Measurements from ENCODE around the gene KLHL11. TPM values are rescaled to one million over a fixed set of nuclear protein-coding genes. Genes with fewer than 3 reads are reported as not detected.
"Not testable (repeated sequence)": the region's sequence is repeated elsewhere in the genome, so short reads cannot be mapped to it uniquely, and the experiment has no call there.

The KLHL11 gene
- total and polyA plus RNA-seq, 4 donors = 0.68 to 12.6 (median 7.1) TPM

DNA sequence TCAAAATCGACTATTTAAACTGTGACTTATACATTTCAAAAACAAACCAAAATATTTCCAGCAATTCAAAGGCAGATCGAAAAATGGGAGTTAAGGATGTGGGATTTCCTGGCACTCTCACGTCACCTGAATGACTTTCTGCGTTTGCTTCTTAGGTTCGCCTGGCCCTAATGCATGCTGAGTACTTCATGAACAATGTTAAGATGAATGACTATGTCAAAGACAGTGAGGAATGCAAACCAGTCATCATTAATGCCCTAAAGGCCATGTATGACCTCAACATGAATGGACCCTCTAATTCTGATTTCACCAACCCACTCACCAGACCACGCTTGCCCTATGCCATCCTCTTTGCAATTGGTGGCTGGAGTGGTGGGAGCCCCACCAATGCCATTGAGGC is 20.3 kb downstream of the KLHL11 start:
- no peaks in the 10 kb centered on the region for H3K9me3 ChIP-seq (ENCODE audit: control insufficient read depth in 4 of 4, low read length in 3 of 4)
- H3K4me3 ChIP-seq (ENCODE audit: low read depth in 1 of 3, low read length in 3 of 3) = no peak overlapping the region
- DNase-seq (ENCODE audit: low spot score) = no peak
- TF ChIP-seq RXRA (IDR thresholded peaks at IDR 0.05) (no peak), EGR1 (IDR thresholded peaks at IDR 0.05; ENCODE audit: low read depth in 2 of 2) (no peak), GABPA (IDR thresholded peaks at IDR 0.05 in 1 of 2, conservative IDR thresholded peaks at IDR 0.05 in 1 of 2) (no peak), RAD21 (IDR thresholded peaks at IDR 0.05) (no peak), FOXA2 (IDR thresholded peaks at IDR 0.05) (no peak), NR2F2 (IDR thresholded peaks at IDR 0.05) (no peak), YY1 (IDR thresholded peaks at IDR 0.05) (no peak), HNF4G (IDR thresholded peaks at IDR 0.05) (no peak), FOXA1 (IDR thresholded peaks at IDR 0.05) (no peak), JUND (IDR thresholded peaks at IDR 0.05) (no peak), SP1 (IDR thresholded peaks at IDR 0.05) (no peak), HNF4A (conservative IDR thresholded peaks at IDR 0.05) (no peak)
- TF ChIP-seq, protein P1, sequence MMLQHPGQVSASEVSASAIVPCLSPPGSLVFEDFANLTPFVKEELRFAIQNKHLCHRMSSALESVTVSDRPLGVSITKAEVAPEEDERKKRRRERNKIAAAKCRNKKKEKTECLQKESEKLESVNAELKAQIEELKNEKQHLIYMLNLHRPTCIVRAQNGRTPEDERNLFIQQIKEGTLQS (IDR thresholded peaks at IDR 0.05) = no peak
- TF ChIP-seq, protein P2, sequence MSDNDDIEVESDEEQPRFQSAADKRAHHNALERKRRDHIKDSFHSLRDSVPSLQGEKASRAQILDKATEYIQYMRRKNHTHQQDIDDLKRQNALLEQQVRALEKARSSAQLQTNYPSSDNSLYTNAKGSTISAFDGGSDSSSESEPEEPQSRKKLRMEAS (IDR thresholded peaks at IDR 0.05) = no peak
- TF ChIP-seq, protein P3, sequence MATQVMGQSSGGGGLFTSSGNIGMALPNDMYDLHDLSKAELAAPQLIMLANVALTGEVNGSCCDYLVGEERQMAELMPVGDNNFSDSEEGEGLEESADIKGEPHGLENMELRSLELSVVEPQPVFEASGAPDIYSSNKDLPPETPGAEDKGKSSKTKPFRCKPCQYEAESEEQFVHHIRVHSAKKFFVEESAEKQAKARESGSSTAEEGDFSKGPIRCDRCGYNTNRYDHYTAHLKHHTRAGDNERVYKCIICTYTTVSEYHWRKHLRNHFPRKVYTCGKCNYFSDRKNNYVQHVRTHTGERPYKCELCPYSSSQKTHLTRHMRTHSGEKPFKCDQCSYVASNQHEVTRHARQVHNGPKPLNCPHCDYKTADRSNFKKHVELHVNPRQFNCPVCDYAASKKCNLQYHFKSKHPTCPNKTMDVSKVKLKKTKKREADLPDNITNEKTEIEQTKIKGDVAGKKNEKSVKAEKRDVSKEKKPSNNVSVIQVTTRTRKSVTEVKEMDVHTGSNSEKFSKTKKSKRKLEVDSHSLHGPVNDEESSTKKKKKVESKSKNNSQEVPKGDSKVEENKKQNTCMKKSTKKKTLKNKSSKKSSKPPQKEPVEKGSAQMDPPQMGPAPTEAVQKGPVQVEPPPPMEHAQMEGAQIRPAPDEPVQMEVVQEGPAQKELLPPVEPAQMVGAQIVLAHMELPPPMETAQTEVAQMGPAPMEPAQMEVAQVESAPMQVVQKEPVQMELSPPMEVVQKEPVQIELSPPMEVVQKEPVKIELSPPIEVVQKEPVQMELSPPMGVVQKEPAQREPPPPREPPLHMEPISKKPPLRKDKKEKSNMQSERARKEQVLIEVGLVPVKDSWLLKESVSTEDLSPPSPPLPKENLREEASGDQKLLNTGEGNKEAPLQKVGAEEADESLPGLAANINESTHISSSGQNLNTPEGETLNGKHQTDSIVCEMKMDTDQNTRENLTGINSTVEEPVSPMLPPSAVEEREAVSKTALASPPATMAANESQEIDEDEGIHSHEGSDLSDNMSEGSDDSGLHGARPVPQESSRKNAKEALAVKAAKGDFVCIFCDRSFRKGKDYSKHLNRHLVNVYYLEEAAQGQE (IDR thresholded peaks at IDR 0.05) = no peak
- TF ChIP-seq, protein P4, sequence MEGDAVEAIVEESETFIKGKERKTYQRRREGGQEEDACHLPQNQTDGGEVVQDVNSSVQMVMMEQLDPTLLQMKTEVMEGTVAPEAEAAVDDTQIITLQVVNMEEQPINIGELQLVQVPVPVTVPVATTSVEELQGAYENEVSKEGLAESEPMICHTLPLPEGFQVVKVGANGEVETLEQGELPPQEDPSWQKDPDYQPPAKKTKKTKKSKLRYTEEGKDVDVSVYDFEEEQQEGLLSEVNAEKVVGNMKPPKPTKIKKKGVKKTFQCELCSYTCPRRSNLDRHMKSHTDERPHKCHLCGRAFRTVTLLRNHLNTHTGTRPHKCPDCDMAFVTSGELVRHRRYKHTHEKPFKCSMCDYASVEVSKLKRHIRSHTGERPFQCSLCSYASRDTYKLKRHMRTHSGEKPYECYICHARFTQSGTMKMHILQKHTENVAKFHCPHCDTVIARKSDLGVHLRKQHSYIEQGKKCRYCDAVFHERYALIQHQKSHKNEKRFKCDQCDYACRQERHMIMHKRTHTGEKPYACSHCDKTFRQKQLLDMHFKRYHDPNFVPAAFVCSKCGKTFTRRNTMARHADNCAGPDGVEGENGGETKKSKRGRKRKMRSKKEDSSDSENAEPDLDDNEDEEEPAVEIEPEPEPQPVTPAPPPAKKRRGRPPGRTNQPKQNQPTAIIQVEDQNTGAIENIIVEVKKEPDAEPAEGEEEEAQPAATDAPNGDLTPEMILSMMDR (IDR thresholded peaks at IDR 0.05; ENCODE audit: low read depth, low read length, missing input control) = no peak
- TF ChIP-seq, protein P5, sequence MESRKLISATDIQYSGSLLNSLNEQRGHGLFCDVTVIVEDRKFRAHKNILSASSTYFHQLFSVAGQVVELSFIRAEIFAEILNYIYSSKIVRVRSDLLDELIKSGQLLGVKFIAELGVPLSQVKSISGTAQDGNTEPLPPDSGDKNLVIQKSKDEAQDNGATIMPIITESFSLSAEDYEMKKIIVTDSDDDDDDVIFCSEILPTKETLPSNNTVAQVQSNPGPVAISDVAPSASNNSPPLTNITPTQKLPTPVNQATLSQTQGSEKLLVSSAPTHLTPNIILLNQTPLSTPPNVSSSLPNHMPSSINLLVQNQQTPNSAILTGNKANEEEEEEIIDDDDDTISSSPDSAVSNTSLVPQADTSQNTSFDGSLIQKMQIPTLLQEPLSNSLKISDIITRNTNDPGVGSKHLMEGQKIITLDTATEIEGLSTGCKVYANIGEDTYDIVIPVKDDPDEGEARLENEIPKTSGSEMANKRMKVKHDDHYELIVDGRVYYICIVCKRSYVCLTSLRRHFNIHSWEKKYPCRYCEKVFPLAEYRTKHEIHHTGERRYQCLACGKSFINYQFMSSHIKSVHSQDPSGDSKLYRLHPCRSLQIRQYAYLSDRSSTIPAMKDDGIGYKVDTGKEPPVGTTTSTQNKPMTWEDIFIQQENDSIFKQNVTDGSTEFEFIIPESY (IDR thresholded peaks at IDR 0.05) = no peak
- no peaks in the 10 kb centered on the region for H3K27me3 ChIP-seq (ENCODE audit: control insufficient read depth in 4 of 4, insufficient read depth in 4 of 4, low read length in 3 of 4)
- H3K27ac ChIP-seq (ENCODE audit: low read depth in 1 of 2, low read length in 2 of 2) = no peak overlapping the region
- WGBS = 96% methylated on average over 6 of the region's 6 CpGs
- H3K36me3 ChIP-seq (ENCODE audit: control insufficient read depth in 4 of 4, insufficient read depth in 3 of 4, low read depth in 1 of 4, low read length in 3 of 4) = peaks cover 0 to 2% (median 0%) of the 10 kb centered on the region in 4 donors
- H3K9ac ChIP-seq (ENCODE audit: low read depth in 1 of 2, low read length in 2 of 2) = no peak overlapping the region
- no peaks in the 10 kb centered on the region for H3K4me1 ChIP-seq (ENCODE audit: control insufficient read depth in 4 of 4, insufficient read depth in 4 of 4, low read length in 3 of 4)

DNA sequence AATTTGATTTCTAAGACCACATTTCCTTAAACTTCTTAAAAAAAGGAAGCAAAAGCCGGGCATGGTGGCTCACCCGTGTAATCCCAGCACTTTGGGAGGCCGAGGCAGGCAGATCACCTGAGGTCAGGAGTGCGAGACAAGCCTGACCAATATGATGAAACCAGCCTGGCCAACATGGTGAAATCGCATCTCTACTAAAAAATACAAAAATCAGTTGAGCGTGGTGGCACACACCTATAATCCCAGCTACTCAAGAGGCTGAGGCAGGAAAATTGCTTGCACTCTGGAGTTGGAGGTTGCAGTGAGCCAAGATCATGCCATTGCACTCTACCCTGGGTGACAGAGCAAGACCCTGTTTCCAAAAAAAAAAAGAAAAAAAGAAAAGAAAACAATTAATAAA is 24.4 kb downstream of the KLHL11 start:
- H3K36me3 ChIP-seq (ENCODE audit: control insufficient read depth in 4 of 4, insufficient read depth in 3 of 4, low read depth in 1 of 4, low read length in 3 of 4); H3K4me1 ChIP-seq (ENCODE audit: control insufficient read depth in 4 of 4, insufficient read depth in 4 of 4, low read length in 3 of 4); H3K9me3 ChIP-seq (ENCODE audit: control insufficient read depth in 4 of 4, low read length in 3 of 4); H3K4me3 ChIP-seq (ENCODE audit: low read depth in 1 of 3, low read length in 3 of 3); H3K27ac ChIP-seq (ENCODE audit: low read depth in 1 of 2, low read length in 2 of 2); DNase-seq (ENCODE audit: low spot score); H3K9ac ChIP-seq (ENCODE audit: low read depth in 1 of 2, low read length in 2 of 2); H3K27me3 ChIP-seq (ENCODE audit: control insufficient read depth in 4 of 4, insufficient read depth in 4 of 4, low read length in 3 of 4): not testable (repeated sequence)
- WGBS = 92% methylated on average over 6 of the region's 6 CpGs

DNA sequence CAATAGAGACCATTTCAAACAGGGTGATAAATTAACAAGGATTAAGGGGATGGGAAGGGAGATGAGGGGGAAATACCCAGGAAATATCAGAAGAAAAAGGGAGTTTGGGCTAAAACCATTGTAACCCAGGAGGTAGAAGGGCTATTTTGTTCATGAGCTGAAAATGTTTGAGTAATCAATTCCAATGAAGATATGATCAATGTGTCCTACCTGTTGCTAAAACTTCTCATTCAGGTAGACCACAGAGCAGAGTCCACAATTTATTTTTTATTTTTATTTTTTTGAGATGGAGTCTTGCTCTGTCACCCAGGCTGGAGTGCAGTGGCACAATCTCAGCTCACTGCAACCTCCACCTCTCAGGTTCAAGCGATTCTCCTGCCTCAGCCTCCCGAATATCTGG is 25.8 kb downstream of the KLHL11 start:
- H3K4me3 ChIP-seq (ENCODE audit: low read depth in 1 of 3, low read length in 3 of 3); H3K9me3 ChIP-seq (ENCODE audit: control insufficient read depth in 4 of 4, low read length in 3 of 4); DNase-seq (ENCODE audit: low spot score); H3K27ac ChIP-seq (ENCODE audit: low read depth in 1 of 2, low read length in 2 of 2); H3K36me3 ChIP-seq (ENCODE audit: control insufficient read depth in 4 of 4, insufficient read depth in 3 of 4, low read depth in 1 of 4, low read length in 3 of 4); H3K9ac ChIP-seq (ENCODE audit: low read depth in 1 of 2, low read length in 2 of 2); H3K27me3 ChIP-seq (ENCODE audit: control insufficient read depth in 4 of 4, insufficient read depth in 4 of 4, low read length in 3 of 4); H3K4me1 ChIP-seq (ENCODE audit: control insufficient read depth in 4 of 4, insufficient read depth in 4 of 4, low read length in 3 of 4): not testable (repeated sequence)
- WGBS = 100% methylated on average over 2 of the region's 2 CpGs

All from liver (tissue), 9 donors.